Karpas-422 (cell line): ENCODE data around the gene KCNK18. TPM values are rescaled to one million over a fixed set of nuclear protein-coding genes. Genes with fewer than 3 reads are reported as not detected.

Experiments used
- DNase-seq: peaks from one replicate; pipeline ENCODE4 v3.0.0-alpha.2; 2015
- H2AFZ ChIP-seq: fragments of 200-600 bp; sonication (generic); 2 replicates; pipeline ENCODE4 v1.6.1; 2014; ENCODE audit warnings: antibody characterized with exemption, low read length, mixed read lengths
- H3K27ac ChIP-seq: fragments of 200-600 bp; sonication (generic); 2 replicates; pipeline ENCODE4 v1.5.1; 2014; ENCODE audit warnings: mild to moderate bottlenecking, low read length, moderate library complexity
- H3K27me3 ChIP-seq: fragments of 200-600 bp; sonication (generic); 2 replicates; pipeline ENCODE4 v1.6.1; 2014; ENCODE audit warnings: low read length, mixed read lengths
- H3K36me3 ChIP-seq: fragments of 200-600 bp; sonication (generic); 2 replicates; pipeline ENCODE4 v1.6.1; 2014; ENCODE audit warnings: low read length, mixed read lengths; ENCODE audit not compliant: insufficient read depth
- H3K4me1 ChIP-seq: fragments of 200-600 bp; sonication (generic); 2 replicates; pipeline ENCODE4 v1.6.1; 2014; ENCODE audit warnings: mild to moderate bottlenecking, low read length, mixed read lengths
- H3K4me2 ChIP-seq: fragments of 200-600 bp; sonication (generic); 2 replicates; pipeline ENCODE4 v1.6.1; 2014; ENCODE audit warnings: low read length, low read depth, mild to moderate bottlenecking; ENCODE audit not compliant: poor library complexity, severe bottlenecking
- H3K4me3 ChIP-seq: fragments of 200-600 bp; sonication (generic); 2 replicates; pipeline ENCODE4 v1.5.1; 2014; ENCODE audit warnings: mild to moderate bottlenecking, antibody characterized with exemption, low read length, mixed read lengths
- H3K79me2 ChIP-seq: fragments of 200-600 bp; sonication (generic); 2 replicates; pipeline ENCODE4 v1.6.1; 2014; ENCODE audit warnings: mild to moderate bottlenecking, low read length, mixed read lengths
- H3K9ac ChIP-seq: fragments of 200-600 bp; sonication (generic); 2 replicates; pipeline ENCODE4 v1.6.0; 2014; ENCODE audit warnings: low read length
- H3K9me2 ChIP-seq: fragments of 200-600 bp; sonication (generic), shearing (Covaris generic); replicated peaks from 2 replicates; pipeline ENCODE4 v1.6.0; 2014; ENCODE audit warnings: mild to moderate bottlenecking, low read length, moderate library complexity; ENCODE audit not compliant: insufficient read depth
- H3K9me3 ChIP-seq: fragments of 300-700, 200-600 bp; sonication (generic); 2 replicates; pipeline ENCODE4 v1.6.1; 2014; ENCODE audit warnings: low read length, mixed read lengths
- H4K20me1 ChIP-seq: fragments of 200-600 bp; sonication (generic); 2 replicates; pipeline ENCODE4 v1.6.1; 2014; ENCODE audit warnings: mild to moderate bottlenecking, antibody characterized with exemption, low read length, low read depth; ENCODE audit not compliant: insufficient read depth
- total RNA-seq: library from RNA; depleted of rRNA; stranded (reverse); fragments of >200 nt; shearing (Covaris generic); gene quantifications from 2 replicates; pipeline ENCODE4 v1.2.3, GENCODE V29; 2014; ENCODE audit warnings: low replicate concordance

Gene KCNK18
- total RNA-seq, 1 experiment from 2014 or later = not detected

DNA sequence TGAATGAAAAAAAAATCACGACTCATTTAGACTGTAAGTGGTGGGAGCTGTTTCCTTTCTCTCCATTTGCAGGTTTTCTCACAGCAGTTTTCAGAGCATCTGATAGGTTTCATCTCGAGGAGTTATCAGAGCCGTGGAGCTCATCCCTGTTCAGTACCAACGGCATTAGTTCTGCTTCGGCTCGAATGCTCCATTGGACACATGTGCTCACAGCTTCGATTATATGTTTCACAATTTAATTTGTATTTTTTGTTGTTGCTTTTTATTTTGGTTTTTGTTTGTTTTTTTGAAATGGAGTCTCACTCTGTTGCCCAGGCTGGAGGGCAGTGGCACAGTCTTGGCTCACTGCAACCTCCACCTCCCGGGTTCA, 45.2 kb downstream of the KCNK18 start:
- Histone ChIP-seq H3K9ac (no peak overlapping the region), H3K9me2 (no peaks in the 10 kb centered on the region), H3K4me3 (no peak overlapping the region), H2AFZ (no peak overlapping the region), H3K4me1 (peaks cover 4% of the 10 kb centered on the region; the same call in 1 of the 2 replicates), H4K20me1 (no peaks in the 10 kb centered on the region), H3K27me3 (no peaks in the 10 kb centered on the region), H3K4me2 (no peak overlapping the region), H3K79me2 (no peaks in the 10 kb centered on the region), H3K36me3 (no peaks in the 10 kb centered on the region), H3K27ac (no peak overlapping the region), H3K9me3 (no peaks in the 10 kb centered on the region)
- no peak for DNase-seq

DNA sequence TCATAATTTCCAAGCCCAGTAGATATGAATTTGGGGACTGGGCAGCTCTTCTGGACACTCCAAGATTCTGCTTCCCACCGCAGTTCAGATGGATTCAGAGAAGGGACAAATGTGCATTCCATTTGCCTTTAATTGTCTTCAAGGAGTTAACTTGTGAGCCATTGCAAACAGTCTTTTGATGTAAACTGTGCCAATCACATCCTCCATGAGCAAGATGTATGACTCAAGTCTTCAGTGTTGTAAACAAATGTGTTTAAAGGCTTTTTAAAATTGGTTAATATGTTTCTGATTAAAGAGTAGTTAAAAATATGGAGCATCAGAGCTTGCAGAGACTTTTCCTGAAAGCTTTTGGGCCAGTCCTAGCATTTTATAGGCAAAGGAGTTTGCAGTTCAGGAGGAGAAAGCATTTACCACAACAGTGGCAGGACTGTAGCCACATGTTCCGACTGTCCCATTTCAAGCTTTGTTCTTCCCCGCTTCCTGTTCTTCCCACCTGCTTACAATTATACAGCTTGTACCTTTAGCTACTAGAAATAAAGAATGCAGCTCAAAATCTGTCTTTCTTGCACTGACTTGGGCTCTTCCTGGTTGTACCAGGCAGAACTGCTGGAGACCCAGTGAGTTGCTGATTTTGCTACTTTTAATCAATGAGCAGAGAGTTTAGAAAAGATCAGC, 49.8 kb downstream of the KCNK18 start:
- Histone ChIP-seq H3K27me3 (no peaks in the 10 kb centered on the region), H3K4me3 (no peak overlapping the region), H3K4me2 (no peak overlapping the region), H3K79me2 (no peaks in the 10 kb centered on the region), H3K9me2 (no peaks in the 10 kb centered on the region), H2AFZ (no peak overlapping the region), H3K9me3 (no peaks in the 10 kb centered on the region), H3K4me1 (peaks cover 16% of the 10 kb centered on the region), H3K27ac (no peak overlapping the region), H4K20me1 (no peaks in the 10 kb centered on the region), H3K36me3 (no peaks in the 10 kb centered on the region), H3K9ac (no peak overlapping the region)
- DNase-seq = peak; percentile 25

DNA sequence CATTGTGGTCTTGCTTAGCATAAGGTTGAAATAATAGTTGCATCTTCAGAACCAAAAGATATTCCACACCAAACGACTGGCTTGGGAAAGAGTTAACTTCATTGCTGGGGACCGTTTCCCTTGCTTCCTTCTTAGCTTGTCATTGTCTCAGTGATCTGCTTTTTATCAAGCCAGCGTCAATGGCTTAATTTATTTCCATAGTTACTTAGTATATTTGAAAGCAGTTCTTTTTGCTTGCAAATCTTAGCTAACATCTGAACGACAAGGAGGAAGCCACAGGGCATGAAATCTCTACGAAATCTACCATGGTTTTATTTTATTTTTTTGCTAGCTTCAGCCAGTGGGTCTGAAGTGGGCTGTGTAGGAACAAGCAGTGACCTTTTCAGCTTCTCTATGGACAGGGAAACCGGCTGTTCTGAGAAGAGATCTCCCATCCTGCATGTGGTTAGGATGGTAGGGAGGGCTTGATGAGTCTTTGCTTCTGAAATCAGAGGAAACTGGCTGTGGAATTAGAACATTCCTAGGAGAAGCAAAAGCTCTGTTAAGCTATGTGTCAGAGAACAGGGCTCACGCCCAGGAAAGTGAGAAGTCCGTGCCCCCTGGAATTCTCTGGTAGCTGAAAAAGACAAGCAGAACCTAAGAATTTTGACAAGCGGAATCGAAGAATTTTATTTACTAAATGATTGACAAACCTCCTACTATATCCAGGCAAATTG, 51.6 kb downstream of the KCNK18 start:
- Histone ChIP-seq H3K27ac (no peak overlapping the region), H3K9me2 (no peaks in the 10 kb centered on the region), H3K36me3 (no peaks in the 10 kb centered on the region), H3K4me1 (peaks cover 16% of the 10 kb centered on the region), H4K20me1 (no peaks in the 10 kb centered on the region), H3K79me2 (no peaks in the 10 kb centered on the region), H3K27me3 (no peaks in the 10 kb centered on the region), H3K9ac (0 out of 2 replicates have a peak overlapping the region, but pooled peaks have one; percentile 22), H2AFZ (no peak overlapping the region), H3K4me2 (peak overlapping the region; percentile 45), H3K9me3 (no peaks in the 10 kb centered on the region), H3K4me3 (peak overlapping the region; percentile 12; the same call in 1 of the 2 replicates)
- no peak for DNase-seq

DNA sequence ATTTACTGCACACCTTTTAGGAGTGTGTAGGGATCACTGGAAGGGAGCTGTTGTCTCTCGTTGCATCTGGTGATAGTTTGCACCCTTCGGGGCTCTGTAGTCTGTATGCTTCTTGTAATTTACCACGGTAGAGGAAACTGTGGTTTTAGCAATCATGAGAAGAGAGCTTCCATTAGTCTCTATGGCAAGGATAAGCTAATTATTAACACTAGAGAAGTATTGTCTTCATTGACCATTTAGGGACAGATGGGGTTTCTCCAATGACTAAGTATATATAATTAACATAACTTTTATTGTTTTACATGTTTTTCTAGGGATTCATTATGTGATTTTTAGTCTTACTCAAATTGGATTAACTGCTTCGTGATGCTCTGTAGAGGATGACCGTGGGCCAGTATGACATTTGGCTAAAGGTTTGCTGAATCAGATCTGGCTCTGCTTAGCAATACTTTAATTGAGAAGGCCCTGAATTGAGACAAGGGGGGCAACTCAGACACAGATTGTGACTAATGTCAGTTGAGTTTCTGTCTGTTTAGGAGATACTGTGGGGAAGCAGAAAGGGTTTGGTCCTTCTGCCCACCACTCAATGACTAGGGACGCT, 52.3 kb downstream of the KCNK18 start:
- no peak overlapping the region for H3K9ac ChIP-seq
- H3K9me3 ChIP-seq = no peaks in the 10 kb centered on the region
- H2AFZ ChIP-seq = no peak overlapping the region
- no peaks in the 10 kb centered on the region for H3K79me2 ChIP-seq
- no peak overlapping the region for H3K4me3 ChIP-seq
- peak overlapping the region; percentile 45 for H3K4me2 ChIP-seq
- no peaks in the 10 kb centered on the region for H3K36me3 ChIP-seq
- H3K27me3 ChIP-seq = no peaks in the 10 kb centered on the region
- no peak for DNase-seq
- peaks cover 16% of the 10 kb centered on the region for H3K4me1 ChIP-seq
- H3K27ac ChIP-seq = no peak overlapping the region
- no peaks in the 10 kb centered on the region for H4K20me1 ChIP-seq
- H3K9me2 ChIP-seq = no peaks in the 10 kb centered on the region

DNA sequence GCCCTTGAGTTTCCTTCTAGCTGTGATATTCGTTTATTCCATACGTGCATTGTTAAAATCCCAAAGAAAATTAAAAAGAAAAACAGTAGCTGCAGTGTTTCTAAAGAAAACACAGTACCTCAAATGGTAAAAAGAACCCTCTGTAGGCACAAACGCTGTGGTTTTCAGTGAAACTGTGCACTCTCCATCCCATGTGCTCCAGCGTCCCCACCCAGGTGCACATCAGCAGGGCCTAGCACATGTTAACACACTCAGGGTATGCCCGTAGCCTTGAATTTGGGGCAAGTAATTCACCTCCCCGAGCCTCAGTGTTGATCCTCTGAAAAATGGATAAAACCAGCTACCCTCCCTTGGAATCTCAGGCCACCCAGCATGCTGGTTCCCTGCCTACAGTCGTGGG, 53.1 kb downstream of the KCNK18 start:
- Histone ChIP-seq H3K4me3 (no peak overlapping the region), H4K20me1 (no peaks in the 10 kb centered on the region), H3K36me3 (no peaks in the 10 kb centered on the region), H3K9ac (no peak overlapping the region), H3K9me2 (no peaks in the 10 kb centered on the region), H3K27ac (no peak overlapping the region), H3K4me2 (no peak overlapping the region), H3K9me3 (no peaks in the 10 kb centered on the region), H3K79me2 (no peaks in the 10 kb centered on the region), H3K27me3 (no peaks in the 10 kb centered on the region), H3K4me1 (peaks cover 16% of the 10 kb centered on the region), H2AFZ (no peak overlapping the region)
- no peak for DNase-seq

DNA sequence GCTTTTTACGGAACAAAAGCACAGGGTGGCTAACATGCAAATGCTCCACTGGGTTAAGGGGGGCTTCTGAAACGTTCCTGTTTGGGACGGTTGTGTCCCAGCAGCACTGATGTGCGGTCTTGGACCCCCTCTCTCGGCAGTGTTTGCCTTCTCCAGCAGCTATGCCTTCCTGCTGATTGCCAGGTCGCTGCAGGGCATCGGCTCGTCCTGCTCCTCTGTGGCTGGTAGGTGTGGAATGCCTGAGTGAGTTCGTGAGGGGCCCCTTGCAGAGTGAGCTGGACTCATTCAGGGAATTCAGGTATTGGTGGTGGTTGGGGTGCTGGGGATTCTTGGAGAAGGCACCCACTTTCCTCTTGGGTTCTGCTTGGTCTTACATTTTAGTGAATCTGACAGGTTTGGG, 56.6 kb downstream of the KCNK18 start:
- Histone ChIP-seq H3K4me3 (no peak overlapping the region), H3K4me2 (no peak overlapping the region), H3K27ac (no peak overlapping the region), H4K20me1 (no peaks in the 10 kb centered on the region), H3K27me3 (no peaks in the 10 kb centered on the region), H3K79me2 (no peaks in the 10 kb centered on the region), H3K4me1 (peaks cover 7% of the 10 kb centered on the region), H3K9me3 (no peaks in the 10 kb centered on the region), H3K9me2 (no peaks in the 10 kb centered on the region), H3K36me3 (no peaks in the 10 kb centered on the region), H3K9ac (no peak overlapping the region), H2AFZ (no peak overlapping the region)
- DNase-seq = no peak

DNA sequence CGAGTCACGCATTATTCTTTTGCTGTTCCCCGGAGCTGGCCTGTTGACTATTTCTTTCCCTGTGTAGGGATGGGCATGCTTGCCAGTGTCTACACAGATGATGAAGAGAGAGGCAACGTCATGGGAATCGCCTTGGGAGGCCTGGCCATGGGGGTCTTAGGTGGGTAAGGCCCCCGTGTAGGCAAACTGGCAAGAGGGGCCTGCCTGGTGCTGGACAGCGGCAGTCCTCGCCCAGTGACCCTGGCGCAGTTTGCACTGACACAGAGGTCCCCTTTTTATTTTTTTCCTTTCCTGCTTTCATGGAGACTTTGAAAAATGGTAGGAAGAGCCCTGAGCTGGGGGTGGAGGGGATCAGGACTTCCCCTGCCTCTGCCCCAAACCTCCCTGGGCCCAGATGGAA, 57.0 kb downstream of the KCNK18 start:
- Histone ChIP-seq H3K79me2 (no peaks in the 10 kb centered on the region), H2AFZ (no peak overlapping the region), H3K9ac (no peak overlapping the region), H3K4me2 (no peak overlapping the region), H4K20me1 (no peaks in the 10 kb centered on the region), H3K4me1 (peaks cover 3% of the 10 kb centered on the region), H3K4me3 (no peak overlapping the region), H3K36me3 (no peaks in the 10 kb centered on the region), H3K9me3 (no peaks in the 10 kb centered on the region), H3K27ac (no peak overlapping the region), H3K27me3 (no peaks in the 10 kb centered on the region), H3K9me2 (no peaks in the 10 kb centered on the region)
- DNase-seq = no peak
